K562 (cell line): ENCODE measurements around the gene CBL. TPM values are rescaled to one million over a fixed set of nuclear protein-coding genes. Genes with fewer than 3 reads are reported as not detected.

Experiments
- ATAC-seq: fragments of 200-7000 bp; cut with Tn5 transposase; 3 replicates; pipeline ENCODE4 v1.9.1; 2020; ENCODE audit warnings: moderate library complexity
- BruUV-seq: library from RNA; stranded (reverse); fragments of 400-500 nt; replicated peaks from 2 replicates; lab custom pipeline; 2021; lab: Mats Ljungman, UMichigan
- CTCF ChIA-PET: fragments of 300-600 bp; formaldehyde crosslinking; extraction: SDS; loops from one replicate; lab custom pipeline; 2021; ENCODE audit warnings: low intra/inter-chr PET ratio; lab: Yijun Ruan, JAX
- POLR2A ChIA-PET: fragments of 300-600, 350-650 bp; sonication (Branson Sonifier 250); formaldehyde crosslinking; extraction: SDS; loops from one replicate; lab custom pipeline; 2021; ENCODE audit warnings: antibody characterized with exemption, inconsistent platforms; lab: Yijun Ruan, JAX
- DNase-seq, 4 experiments: peaks; one replicate each; pipeline versions ENCODE4 v3.0.0 to v3.0.0-alpha.2; 2011 to 2018; ENCODE audit warnings: low spot score in 3 of 4, mixed read lengths in 3 of 4; ENCODE audit errors: extremely low read depth in 1 of 4
- FAIRE-seq: peaks from 2 replicates; lab custom pipeline; 2011; peaks lifted over from hg19 to GRCh38; lab: Jason Lieb, UNC
- H2AFZ ChIP-seq: 2 replicates; pipeline ENCODE4 v1.6.0; 2011; ENCODE audit warnings: low read depth, low read length, control low read depth, inconsistent platforms
- H3K27ac ChIP-seq: fragments of 200-600 bp; 3 replicates; pipeline ENCODE4 v1.8.0; 2011; ENCODE audit warnings: low read depth, mild to moderate bottlenecking, control low read depth, inconsistent platforms, low read length, moderate library complexity, mixed read lengths; ENCODE audit errors: extremely low read depth
- H3K27me3 ChIP-seq, 2 experiments: fragments of 300-600 bp in 1 of 2; 2 replicates in 1 of 2; 3 replicates in 1 of 2; pipeline versions ENCODE4 v1.6.0 to v1.8.0; 2011; ENCODE audit warnings: inconsistent platforms in 2 of 2, low read length in 2 of 2, mild to moderate bottlenecking in 1 of 2, mixed read lengths in 1 of 2, moderate library complexity in 1 of 2; ENCODE audit not compliant: control insufficient read depth in 2 of 2, insufficient read depth in 2 of 2
- H3K36me3 ChIP-seq: fragments of 300-600 bp; 3 replicates; pipeline ENCODE4 v1.8.0; 2011; ENCODE audit warnings: mild to moderate bottlenecking, low read length, inconsistent platforms; ENCODE audit not compliant: control insufficient read depth, insufficient read depth
- H3K4me1 ChIP-seq, 2 experiments: fragments of 200-600 bp in 1 of 2; replicated peaks in 1 of 2; 2 replicates in 1 of 2; 3 replicates in 1 of 2; pipeline versions ENCODE4 v1.5.1 to v1.8.0; 2011; ENCODE audit warnings: inconsistent platforms in 2 of 2, low read length in 2 of 2, mild to moderate bottlenecking in 1 of 2, mixed read lengths in 1 of 2, moderate library complexity in 1 of 2; ENCODE audit not compliant: control insufficient read depth in 2 of 2, insufficient read depth in 2 of 2
- H3K4me2 ChIP-seq: 2 replicates; pipeline ENCODE4 v1.6.1; 2011; ENCODE audit warnings: low read length, control low read depth, inconsistent platforms, mixed read lengths; ENCODE audit not compliant: insufficient read depth
- H3K4me3 ChIP-seq: fragments of 200-600 bp; sonication (generic), shearing (Covaris generic); 2 replicates; pipeline ENCODE4 v1.5.1; 2016; ENCODE audit warnings: control low read depth, inconsistent platforms
- H3K79me2 ChIP-seq: fragments of 200-600 bp; 3 replicates; pipeline ENCODE4 v1.8.0; 2011; ENCODE audit warnings: low read length, inconsistent platforms; ENCODE audit not compliant: control insufficient read depth, insufficient read depth
- H3K9ac ChIP-seq, 2 experiments: 2 replicates each; pipeline versions ENCODE4 v1.6.0 to v1.6.1; 2011; ENCODE audit warnings: low read depth in 2 of 2, low read length in 2 of 2, control low read depth in 1 of 2, inconsistent platforms in 1 of 2, mild to moderate bottlenecking in 1 of 2, mixed read lengths in 1 of 2; ENCODE audit not compliant: insufficient read depth in 1 of 2
- H3K9me1 ChIP-seq: one replicate; pipeline ENCODE4 v1.6.0; 2011; ENCODE audit warnings: inconsistent platforms, mild to moderate bottlenecking, low read length, moderate library complexity; ENCODE audit not compliant: control insufficient read depth, insufficient read depth
- H3K9me3 ChIP-seq: replicated peaks from 2 replicates; pipeline ENCODE4 v1.5.1; 2011; ENCODE audit warnings: low read depth, low read length, inconsistent platforms; ENCODE audit not compliant: control insufficient read depth, insufficient read depth
- H4K20me1 ChIP-seq: replicated peaks from 2 replicates; pipeline ENCODE4 v1.6.1; 2011; ENCODE audit warnings: low read length, inconsistent platforms, mixed read lengths; ENCODE audit not compliant: control insufficient read depth, insufficient read depth
- ATF1 ChIP-seq, 2 experiments: fragments of 450-650 bp in 1 of 2; IDR thresholded peaks; 2 replicates each; pipeline ENCODE4 v1.6.1; 2016; ENCODE audit warnings: missing compliant biosample characterization in 1 of 2, missing genetic modification characterization in 1 of 2
- COPS2 ChIP-seq: fragments of 450-650 bp; conservative IDR thresholded peaks from 2 replicates; pipeline ENCODE4 v1.6.1; 2016; ENCODE audit warnings: mild to moderate bottlenecking, moderate library complexity
- DNMT1 ChIP-seq: fragments of 450-650 bp; IDR thresholded peaks from 2 replicates; pipeline ENCODE4 v1.6.1; 2016; ENCODE audit warnings: antibody characterized with exemption, mild to moderate bottlenecking
- EP300 ChIP-seq: IDR thresholded peaks from 2 replicates; pipeline ENCODE4 v1.6.1; 2012; ENCODE audit warnings: low read length, improper control_type of control experiment
- FOXK2 ChIP-seq, 2 experiments: fragments of 450-650 bp; IDR thresholded peaks in 1 of 2; conservative IDR thresholded peaks in 1 of 2; 2 replicates each; pipeline ENCODE4 v1.6.1; 2016; ENCODE audit warnings: low read depth in 2 of 2, mild to moderate bottlenecking in 1 of 2
- HNRNPUL1 ChIP-seq: fragments of 200-400 bp; formaldehyde crosslinking; IDR thresholded peaks from 2 replicates; pipeline ENCODE4 v1.6.1; 2017; ENCODE audit warnings: low read length
- KDM5B ChIP-seq: fragments of 200-600 bp; sonication (generic); IDR thresholded peaks from 2 replicates; pipeline ENCODE4 v1.6.1; 2012; ENCODE audit warnings: low read depth, mild to moderate bottlenecking, moderate library complexity, low read length, control low read depth, inconsistent platforms; ENCODE audit not compliant: insufficient replicate concordance
- KLF10 ChIP-seq: fragments of 250-450 bp; sonication (Bioruptor Pico); IDR thresholded peaks from 2 replicates; pipeline ENCODE4 v1.6.1; 2021; ENCODE audit warnings: matching md5 sums
- KLF6 ChIP-seq: fragments of 250-450 bp; sonication (Bioruptor Pico); IDR thresholded peaks from 2 replicates; pipeline ENCODE4 v1.4.0; 2020; ENCODE audit warnings: mild to moderate bottlenecking, moderate library complexity, borderline replicate concordance
- LARP7 ChIP-seq: fragments of 450-650 bp; IDR thresholded peaks from 2 replicates; pipeline ENCODE4 v1.6.1; 2016
- MYNN ChIP-seq, 2 experiments: sonication (generic); formaldehyde crosslinking in 1 of 2; IDR thresholded peaks; 2 replicates each; pipeline versions ENCODE4 v1.5.0 to v1.6.1; 2016 to 2020; ENCODE audit warnings: antibody characterized with exemption in 1 of 2, missing genetic modification reagents in 1 of 2
- NCOA4 ChIP-seq: fragments of 450-650 bp; IDR thresholded peaks from 2 replicates; pipeline ENCODE4 v1.6.1; 2018; ENCODE audit warnings: mild to moderate bottlenecking; ENCODE audit not compliant: partially characterized antibody
- RBM25 ChIP-seq: fragments of 200-400 bp; formaldehyde crosslinking; IDR thresholded peaks from 2 replicates; pipeline ENCODE4 v1.6.1; 2018; ENCODE audit warnings: low read length, low read depth, moderate library complexity; ENCODE audit not compliant: severe bottlenecking
- ZFP36 ChIP-seq: fragments of 150-350 bp; IDR thresholded peaks from 2 replicates; pipeline ENCODE4 v1.6.1; 2018; ENCODE audit warnings: low read length, low read depth; ENCODE audit not compliant: partially characterized antibody
- ZNF217 ChIP-seq: sonication (generic); formaldehyde crosslinking; IDR thresholded peaks from 2 replicates; pipeline ENCODE4 v1.8.0; 2022; ENCODE audit warnings: mild to moderate bottlenecking, missing genetic modification reagents
- ZNF436 ChIP-seq: fragments of 250-450, 450-650 bp; sonication (Bioruptor Pico); formaldehyde crosslinking; IDR thresholded peaks from 2 replicates; pipeline ENCODE4 v1.7.0; 2020; ENCODE audit warnings: mild to moderate bottlenecking
- ZNF76 ChIP-seq: fragments of 250-450 bp; sonication (Bioruptor Pico); IDR thresholded peaks from 2 replicates; pipeline ENCODE4 v1.4.0; 2020; ENCODE audit warnings: mild to moderate bottlenecking, moderate library complexity, borderline replicate concordance
- ZNF785 ChIP-seq: fragments of 250-450 bp; sonication (Bioruptor Pico); IDR thresholded peaks from 2 replicates; pipeline ENCODE4 v1.4.0; 2020; ENCODE audit warnings: mild to moderate bottlenecking
- WGBS: fragments of 100-300 bp; shearing (Covaris generic); methylation state at CpG from one replicate; pipeline ENCODE4 v1.1.6; 2016; ENCODE audit warnings: low coverage, mixed read lengths; ENCODE audit not compliant: insufficient coverage; ENCODE audit errors: missing lambda C conversion rate; 5-methylcytosine and 5-hydroxymethylcytosine counted together
- in situ Hi-C: fragments of 300-500 bp; cut with MboI; formaldehyde crosslinking; loops from 4 replicates; pipeline ENCODE4 v1.15.0; 2018; ENCODE audit warnings: inconsistent platforms, mixed read lengths
- intact Hi-C: fragments of 100-400 bp; cut with micrococcal nuclease; formaldehyde crosslinking; loops from 2 replicates; pipeline ENCODE4 v1.14.2; 2022
- polyA plus RNA-seq, 8 experiments: library from polyadenylated mRNA; depleted of rRNA in 4 of 8; stranded (reverse) in 5 of 8; unstranded in 3 of 8; fragments of >200 nt; fragmentation: Nextera tagmentation in 2 of 8; fragmentation: Illumina TruSeq in 1 of 8; extraction: Ambion mirVana in 2 of 8; extraction: Trizol in 1 of 8; gene quantifications; 2 replicates each; pipeline versions ENCODE4 v1.2.1 to v1.2.3, GENCODE V29; 2011 to 2014; ENCODE audit warnings: inconsistent platforms in 1 of 8, missing spikeins in 1 of 8
- total RNA-seq, 7 experiments: library from RNA; depleted of rRNA in 6 of 7; stranded (reverse); fragments of >200 nt in 6 of 7; fragmentation: Illumina TruSeq in 2 of 7; extraction: Trizol in 2 of 7; gene quantifications; 2 replicates each; pipeline versions ENCODE4 v1.2.1 to v1.2.3, GENCODE V29; 2011 to 2021; ENCODE audit warnings: low replicate concordance in 1 of 7
- TF ChIP-seq, protein P1 (sequence below): fragments of 450-650 bp; IDR thresholded peaks from 2 replicates; pipeline ENCODE4 v1.7.1; 2018; ENCODE audit warnings: mild to moderate bottlenecking, low read depth; ENCODE audit not compliant: partially characterized antibody
- TF ChIP-seq, protein P2 (sequence below): fragments of 450-650 bp; formaldehyde crosslinking; IDR thresholded peaks from 2 replicates; pipeline ENCODE4 v1.4.0; 2020; ENCODE audit warnings: mild to moderate bottlenecking, moderate library complexity

CBL gene
- total and polyA plus RNA-seq, 9 of the 15 experiments (the other 6 are each of a cell fraction or from before 2014, with no cell fraction given): 3.2 to 24.9 (median 9.9) TPM

GRCh38 chr11:119346605-119347004 is 140.5 kb downstream of the CBL start, which contains the start of gene MFRP (continued):
- TF ChIP-seq, protein P1, sequence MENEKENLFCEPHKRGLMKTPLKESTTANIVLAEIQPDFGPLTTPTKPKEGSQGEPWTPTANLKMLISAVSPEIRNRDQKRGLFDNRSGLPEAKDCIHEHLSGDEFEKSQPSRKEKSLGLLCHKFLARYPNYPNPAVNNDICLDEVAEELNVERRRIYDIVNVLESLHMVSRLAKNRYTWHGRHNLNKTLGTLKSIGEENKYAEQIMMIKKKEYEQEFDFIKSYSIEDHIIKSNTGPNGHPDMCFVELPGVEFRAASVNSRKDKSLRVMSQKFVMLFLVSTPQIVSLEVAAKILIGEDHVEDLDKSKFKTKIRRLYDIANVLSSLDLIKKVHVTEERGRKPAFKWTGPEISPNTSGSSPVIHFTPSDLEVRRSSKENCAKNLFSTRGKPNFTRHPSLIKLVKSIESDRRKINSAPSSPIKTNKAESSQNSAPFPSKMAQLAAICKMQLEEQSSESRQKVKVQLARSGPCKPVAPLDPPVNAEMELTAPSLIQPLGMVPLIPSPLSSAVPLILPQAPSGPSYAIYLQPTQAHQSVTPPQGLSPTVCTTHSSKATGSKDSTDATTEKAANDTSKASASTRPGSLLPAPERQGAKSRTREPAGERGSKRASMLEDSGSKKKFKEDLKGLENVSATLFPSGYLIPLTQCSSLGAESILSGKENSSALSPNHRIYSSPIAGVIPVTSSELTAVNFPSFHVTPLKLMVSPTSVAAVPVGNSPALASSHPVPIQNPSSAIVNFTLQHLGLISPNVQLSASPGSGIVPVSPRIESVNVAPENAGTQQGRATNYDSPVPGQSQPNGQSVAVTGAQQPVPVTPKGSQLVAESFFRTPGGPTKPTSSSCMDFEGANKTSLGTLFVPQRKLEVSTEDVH: no peak
- TF ChIP-seq HNRNPUL1 (no peak), ZNF436 (CRISPR knock-in tag) (no peak), ZNF785 (CRISPR knock-in tag) (no peak), NCOA4 (no peak), DNMT1 (no peak), ATF1 (CRISPR knock-in tag; IDR thresholded peaks at IDR 0.05) (no peak), ATF1 (tag; IDR thresholded peaks at IDR 0.05) (no peak), LARP7 (no peak)

- H3K27me3 ChIP-seq: peaks cover 0 to 18% of the 10 kb centered on the region in 2 experiments; a peak in 3 of 5 replicates
- no peaks in the 10 kb centered on the region; the same call in 1 of the 2 replicates for H4K20me1 ChIP-seq
- H3K4me3 ChIP-seq: no peak overlapping the region
- no peak overlapping the region for H3K4me2 ChIP-seq
- no peak for ATAC-seq
- 30% methylated on average over 2 of the region's 2 CpGs for WGBS
- no peaks in the 10 kb centered on the region for H3K79me2 ChIP-seq
- H3K27ac ChIP-seq: no peak overlapping the region
- no peaks in the 10 kb centered on the region for H3K9me3 ChIP-seq
- FAIRE-seq: no peak
- no peak overlapping the region for H2AFZ ChIP-seq
- H3K4me1 ChIP-seq: peaks cover 0 to 10% of the 10 kb centered on the region in 2 experiments; a peak in 3 of 5 replicates
- no peak for DNase-seq
- no peaks in the 10 kb centered on the region for H3K36me3 ChIP-seq
- H3K9me1 ChIP-seq: no peaks in the 10 kb centered on the region
- POLR2A ChIA-PET: interaction anchor here (1.3 to 1.4 kb wide), 3 partner anchors 9 to 23 kb away, joined by 3 to 14 read pairs (median 6); no protein-coding TSS in a partner anchor
- in situ Hi-C loops (no loop called here), intact Hi-C loops (no loop called here)
- no TSS peak for BruUV-seq
- CTCF ChIA-PET: no interaction called here
- no peak overlapping the region for H3K9ac ChIP-seq
- peak; percentile 45 for TF ChIP-seq ZFP36
- TF ChIP-seq MYNN (IDR thresholded peaks at IDR 0.05): no peak
- no peak for TF ChIP-seq MYNN (CRISPR knock-in tag; IDR thresholded peaks at IDR 0.05)
- TF ChIP-seq ZNF217: no peak
- no peak for TF ChIP-seq KDM5B
- TF ChIP-seq FOXK2 (conservative IDR thresholded peaks at IDR 0.05 in 1 of 2, IDR thresholded peaks at IDR 0.05 in 1 of 2; ENCODE audit: low read depth in 2 of 2): no peak
- TF ChIP-seq, protein P2, sequence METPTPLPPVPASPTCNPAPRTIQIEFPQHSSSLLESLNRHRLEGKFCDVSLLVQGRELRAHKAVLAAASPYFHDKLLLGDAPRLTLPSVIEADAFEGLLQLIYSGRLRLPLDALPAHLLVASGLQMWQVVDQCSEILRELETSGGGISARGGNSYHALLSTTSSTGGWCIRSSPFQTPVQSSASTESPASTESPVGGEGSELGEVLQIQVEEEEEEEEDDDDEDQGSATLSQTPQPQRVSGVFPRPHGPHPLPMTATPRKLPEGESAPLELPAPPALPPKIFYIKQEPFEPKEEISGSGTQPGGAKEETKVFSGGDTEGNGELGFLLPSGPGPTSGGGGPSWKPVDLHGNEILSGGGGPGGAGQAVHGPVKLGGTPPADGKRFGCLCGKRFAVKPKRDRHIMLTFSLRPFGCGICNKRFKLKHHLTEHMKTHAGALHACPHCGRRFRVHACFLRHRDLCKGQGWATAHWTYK (CRISPR knock-in tag): no peak
- no peak for TF ChIP-seq ZNF76 (CRISPR knock-in tag)
- TF ChIP-seq EP300: no peak
- TF ChIP-seq RBM25: peak; percentile 9
- TF ChIP-seq COPS2: no peak
- TF ChIP-seq KLF10 (CRISPR knock-in tag): no peak
- TF ChIP-seq KLF6 (CRISPR knock-in tag): no peak
Observed at GRCh38 chr11:119347242-119347641, 141.1 kb downstream of the CBL start.
